ENCODE measurements around the gene ATP9B. TPM values are rescaled to one million over a fixed set of nuclear protein-coding genes. Genes with fewer than 3 reads are reported as not detected.

The ATP9B gene
- total RNA-seq, 2 experiments from 2014 or later, result 61.9 to 63.5 TPM

- Mint-ChIP-seq H3K4me1 (ENCODE audit: low read depth) (no peaks in the 10 kb centered on the region), H3K27me3 (no peaks in the 10 kb centered on the region), H3K36me3 (ENCODE audit: low read depth) (peaks cover 70% of the 10 kb centered on the region), H3K9me3 (peaks cover 2% of the 10 kb centered on the region), H3K27ac (no peak overlapping the region), H3K4me3 (no peak overlapping the region)
- intact Hi-C loops (cut with DNase I, micrococcal nuclease), result no loop called here
- no peak for TF ChIP-seq CTCF (IDR thresholded peaks at IDR 0.05)
- ChIA-PET POLR2A (no interaction called here), CTCF (no interaction called here)
- H3K27me3 ChIP-seq (ENCODE audit: control insufficient read depth in 1 of 2, insufficient read depth in 2 of 2, low read length in 2 of 2), result no peaks in the 10 kb centered on the region
- no peak for ATAC-seq (ENCODE audit: poor library complexity)
- H3K27ac ChIP-seq (ENCODE audit: low read depth in 1 of 2, low read length in 2 of 2), result no peak overlapping the region
- H3K4me1 ChIP-seq (ENCODE audit: insufficient read depth, low read length), result no peaks in the 10 kb centered on the region
- H3K9me3 ChIP-seq (ENCODE audit: control insufficient read depth in 1 of 2, insufficient read depth in 1 of 2, low read length in 2 of 2), result peaks cover 0 to 14% of the 10 kb centered on the region in 2 experiments
- DNase-seq, result no peak
- peaks cover 45% of the 10 kb centered on the region for H3K36me3 ChIP-seq (ENCODE audit: insufficient read depth, low read length)
- H3K4me3 ChIP-seq (ENCODE audit: low read length), result no peak overlapping the region
These were observed 259.7 kb downstream of the ATP9B start for GRCh38 chr18:79328887-79329286.

- no peaks in the 10 kb centered on the region for H3K4me1 ChIP-seq (ENCODE audit: insufficient read depth, low read length)
- H3K36me3 ChIP-seq (ENCODE audit: insufficient read depth, low read length), result peaks cover 45% of the 10 kb centered on the region
- Mint-ChIP-seq H3K4me1 (ENCODE audit: low read depth) (no peaks in the 10 kb centered on the region), H3K27me3 (no peaks in the 10 kb centered on the region), H3K36me3 (ENCODE audit: low read depth) (peaks cover 63% of the 10 kb centered on the region), H3K9me3 (peaks cover 2% of the 10 kb centered on the region), H3K27ac (no peak overlapping the region), H3K4me3 (no peak overlapping the region)
- no peak for TF ChIP-seq CTCF (IDR thresholded peaks at IDR 0.05)
- no peaks in the 10 kb centered on the region for H3K27me3 ChIP-seq (ENCODE audit: control insufficient read depth in 1 of 2, insufficient read depth in 2 of 2, low read length in 2 of 2)
- no peak overlapping the region for H3K4me3 ChIP-seq (ENCODE audit: low read length)
- no peak overlapping the region for H3K27ac ChIP-seq (ENCODE audit: low read depth in 1 of 2, low read length in 2 of 2)
- intact Hi-C loops (cut with DNase I, micrococcal nuclease), result no loop called here
- DNase-seq (no peak), ATAC-seq (ENCODE audit: poor library complexity) (no peak)
- H3K9me3 ChIP-seq (ENCODE audit: control insufficient read depth in 1 of 2, insufficient read depth in 1 of 2, low read length in 2 of 2), result peaks cover 0 to 14% of the 10 kb centered on the region in 2 experiments
- CTCF ChIA-PET, result no interaction called here
- POLR2A ChIA-PET, result no interaction called here
These were observed 260.6 kb downstream of the ATP9B start for GRCh38 chr18:79329786-79330185.

GRCh38 chr18:79332646-79333045 is 263.5 kb downstream of the ATP9B start:
- Histone ChIP-seq H3K27me3 (ENCODE audit: control insufficient read depth in 1 of 2, insufficient read depth in 2 of 2, low read length in 2 of 2) (no peaks in the 10 kb centered on the region), H3K4me1 (ENCODE audit: insufficient read depth, low read length) (no peaks in the 10 kb centered on the region), H3K36me3 (ENCODE audit: insufficient read depth, low read length) (peaks cover 60% of the 10 kb centered on the region), H3K27ac (ENCODE audit: low read depth in 1 of 2, low read length in 2 of 2) (no peak overlapping the region), H3K9me3 (ENCODE audit: control insufficient read depth in 1 of 2, insufficient read depth in 1 of 2, low read length in 2 of 2) (peaks cover 0 to 3% of the 10 kb centered on the region in 2 experiments), H3K4me3 (ENCODE audit: low read length) (no peak overlapping the region)
- Mint-ChIP-seq H3K4me1 (ENCODE audit: low read depth) (no peaks in the 10 kb centered on the region), H3K4me3 (no peak overlapping the region), H3K9me3 (peaks cover 2% of the 10 kb centered on the region), H3K27ac (no peak overlapping the region), H3K27me3 (no peaks in the 10 kb centered on the region), H3K36me3 (ENCODE audit: low read depth) (peaks cover 72% of the 10 kb centered on the region)
- no peak for DNase-seq
- POLR2A ChIA-PET, result no interaction called here
- no peak for ATAC-seq (ENCODE audit: poor library complexity)
- no peak for TF ChIP-seq CTCF (IDR thresholded peaks at IDR 0.05)
- CTCF ChIA-PET, result no interaction called here
- intact Hi-C loops (cut with DNase I, micrococcal nuclease), result no loop called here

Data from CD4-positive, alpha-beta T cell (primary cell).